ENCODE measurements around the gene CCDC174. TPM values are rescaled to one million over a fixed set of nuclear protein-coding genes. Genes with fewer than 3 reads are reported as not detected.

CCDC174 gene
- total and polyA plus RNA-seq, 10 of the 15 experiments (the other 5 are each of a cell fraction or from before 2014, with no cell fraction given): 11.6 to 31.3 (median 19.1) TPM

GRCh38 chr3:14689247-14689980 is 37.9 kb downstream of the CCDC174 start (continued):
- no peak for TF ChIP-seq MYB (IDR thresholded peaks at IDR 0.05; ENCODE audit: borderline replicate concordance, low read depth, low read length)
- no peak for TF ChIP-seq CHD4 (IDR thresholded peaks at IDR 0.05)
- TF ChIP-seq ATF3 (IDR thresholded peaks at IDR 0.05; ENCODE audit: borderline replicate concordance, extremely low read depth, low read depth, low read length): no peak
- TF ChIP-seq, protein P1, sequence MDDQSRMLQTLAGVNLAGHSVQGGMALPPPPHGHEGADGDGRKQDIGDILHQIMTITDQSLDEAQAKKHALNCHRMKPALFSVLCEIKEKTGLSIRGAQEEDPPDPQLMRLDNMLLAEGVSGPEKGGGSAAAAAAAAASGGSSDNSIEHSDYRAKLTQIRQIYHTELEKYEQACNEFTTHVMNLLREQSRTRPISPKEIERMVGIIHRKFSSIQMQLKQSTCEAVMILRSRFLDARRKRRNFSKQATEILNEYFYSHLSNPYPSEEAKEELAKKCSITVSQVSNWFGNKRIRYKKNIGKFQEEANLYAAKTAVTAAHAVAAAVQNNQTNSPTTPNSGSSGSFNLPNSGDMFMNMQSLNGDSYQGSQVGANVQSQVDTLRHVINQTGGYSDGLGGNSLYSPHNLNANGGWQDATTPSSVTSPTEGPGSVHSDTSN (IDR thresholded peaks at IDR 0.05; ENCODE audit: insufficient replicate concordance, low read depth, low read length): no peak
- peak; percentile 57 to 61 for TF ChIP-seq BHLHE40 (IDR thresholded peaks at IDR 0.05; ENCODE audit: borderline replicate concordance in 1 of 2, low read depth in 2 of 2, low read length in 1 of 2)
- TF ChIP-seq USF1 (IDR thresholded peaks at IDR 0.05; ENCODE audit: borderline replicate concordance, extremely low read length, insufficient read depth, low read depth, low read length): no peak
- TF ChIP-seq NRF1 (conservative IDR thresholded peaks at IDR 0.05; ENCODE audit: low read depth, low read length): no peak
- TF ChIP-seq ZNF274 (IDR thresholded peaks at IDR 0.05; ENCODE audit: insufficient read depth, insufficient read length): no peak
- peak; percentile 94 for TF ChIP-seq MTA2 (IDR thresholded peaks at IDR 0.05; ENCODE audit: low read depth)
- no peak for TF ChIP-seq SP1 (IDR thresholded peaks at IDR 0.05; ENCODE audit: low read depth, low read length)
- no peak for TF ChIP-seq BRCA1 (IDR thresholded peaks at IDR 0.05; ENCODE audit: low read depth, low read length)
- TF ChIP-seq ZNF622 (IDR thresholded peaks at IDR 0.05): no peak
- no peak; the same call in 1 of the 2 replicates for TF ChIP-seq BACH1 (IDR thresholded peaks at IDR 0.05; ENCODE audit: borderline replicate concordance)
- TF ChIP-seq CHD2 (IDR thresholded peaks at IDR 0.05; ENCODE audit: borderline replicate concordance, low read depth, low read length): no peak
- TF ChIP-seq, protein P2, sequence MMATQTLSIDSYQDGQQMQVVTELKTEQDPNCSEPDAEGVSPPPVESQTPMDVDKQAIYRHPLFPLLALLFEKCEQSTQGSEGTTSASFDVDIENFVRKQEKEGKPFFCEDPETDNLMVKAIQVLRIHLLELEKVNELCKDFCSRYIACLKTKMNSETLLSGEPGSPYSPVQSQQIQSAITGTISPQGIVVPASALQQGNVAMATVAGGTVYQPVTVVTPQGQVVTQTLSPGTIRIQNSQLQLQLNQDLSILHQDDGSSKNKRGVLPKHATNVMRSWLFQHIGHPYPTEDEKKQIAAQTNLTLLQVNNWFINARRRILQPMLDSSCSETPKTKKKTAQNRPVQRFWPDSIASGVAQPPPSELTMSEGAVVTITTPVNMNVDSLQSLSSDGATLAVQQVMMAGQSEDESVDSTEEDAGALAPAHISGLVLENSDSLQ (IDR thresholded peaks at IDR 0.05): no peak
- peak; percentile 85 for TF ChIP-seq NFIC (IDR thresholded peaks at IDR 0.05; ENCODE audit: low read depth, low read length)
- TF ChIP-seq IKZF1 (conservative IDR thresholded peaks at IDR 0.05): peak; percentile 43; the same call in 1 of the 2 replicates
- TF ChIP-seq SMARCA5 (IDR thresholded peaks at IDR 0.05): no peak
- TF ChIP-seq, protein P3, sequence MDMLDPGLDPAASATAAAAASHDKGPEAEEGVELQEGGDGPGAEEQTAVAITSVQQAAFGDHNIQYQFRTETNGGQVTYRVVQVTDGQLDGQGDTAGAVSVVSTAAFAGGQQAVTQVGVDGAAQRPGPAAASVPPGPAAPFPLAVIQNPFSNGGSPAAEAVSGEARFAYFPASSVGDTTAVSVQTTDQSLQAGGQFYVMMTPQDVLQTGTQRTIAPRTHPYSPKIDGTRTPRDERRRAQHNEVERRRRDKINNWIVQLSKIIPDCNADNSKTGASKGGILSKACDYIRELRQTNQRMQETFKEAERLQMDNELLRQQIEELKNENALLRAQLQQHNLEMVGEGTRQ (IDR thresholded peaks at IDR 0.05; ENCODE audit: borderline replicate concordance, low read depth, low read length): no peak
- peak; percentile 80; the same call in 1 of the 2 replicates for TF ChIP-seq ZNF217 (IDR thresholded peaks at IDR 0.05)
- TF ChIP-seq SREBF1 (IDR thresholded peaks at IDR 0.05; ENCODE audit: low read length): no peak
- TF ChIP-seq STAT1 (conservative IDR thresholded peaks at IDR 0.05): no peak
- TF ChIP-seq CEBPB (IDR thresholded peaks at IDR 0.05; ENCODE audit: borderline replicate concordance in 1 of 2, low read depth in 2 of 2, low read length in 2 of 2): no peak
- TF ChIP-seq RCOR1 (conservative IDR thresholded peaks at IDR 0.05; ENCODE audit: low read depth, low read length): no peak
- no peak for TF ChIP-seq KLF5 (IDR thresholded peaks at IDR 0.05; ENCODE audit: partially characterized antibody)
- TF ChIP-seq SRF (IDR thresholded peaks at IDR 0.05; ENCODE audit: low read depth in 2 of 2, low read length in 2 of 2): peak in 1 of 2 experiments; percentile 35; a peak in 1 of 4 replicates
- TF ChIP-seq ZBED1 (IDR thresholded peaks at IDR 0.05; ENCODE audit: borderline replicate concordance): no peak
